ENCODE measurements around the gene PLCL1. TPM values are rescaled to one million over a fixed set of nuclear protein-coding genes. Genes with fewer than 3 reads are reported as not detected.

Gene PLCL1
- total RNA-seq, 1 donor from 2014 or later: 0.04 TPM

DNA sequence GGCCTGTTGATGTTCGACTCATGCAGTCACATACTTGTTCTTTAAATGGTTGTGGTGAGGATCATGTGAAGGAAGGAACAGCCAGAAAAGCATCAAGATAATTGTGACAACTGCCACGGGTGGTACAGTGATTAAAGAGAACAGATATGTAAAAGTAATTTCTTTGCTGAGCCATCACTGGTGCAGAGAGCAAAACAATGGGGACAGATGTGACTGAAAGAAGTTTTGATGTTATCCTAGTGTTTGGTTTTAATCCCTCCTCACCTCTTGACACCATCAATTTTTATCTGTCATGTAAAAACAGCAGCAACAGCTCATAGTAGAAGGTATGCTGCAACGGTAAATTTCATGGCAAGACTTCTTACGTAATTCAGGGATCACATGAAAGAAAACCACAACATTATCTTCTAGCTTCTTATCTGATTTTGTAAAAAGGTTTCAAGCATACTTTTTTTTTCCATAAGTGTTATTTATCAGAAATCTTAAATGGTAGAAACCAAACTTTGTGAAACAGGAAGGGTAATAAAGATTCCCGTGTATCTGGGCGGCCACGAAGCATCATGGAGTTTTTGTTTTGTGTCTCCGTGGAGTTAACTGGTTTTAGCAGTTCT lies 65.2 kb downstream of the PLCL1 start:
- POLR2A ChIA-PET: no interaction called here
- Mint-ChIP-seq H3K27ac (no peak overlapping the region), H3K36me3 (ENCODE audit: low read depth) (no peaks in the 10 kb centered on the region), H3K27me3 (no peaks in the 10 kb centered on the region), H3K4me3 (no peak overlapping the region), H3K9me3 (no peaks in the 10 kb centered on the region), H3K4me1 (no peaks in the 10 kb centered on the region)
- TF ChIP-seq, protein P1, sequence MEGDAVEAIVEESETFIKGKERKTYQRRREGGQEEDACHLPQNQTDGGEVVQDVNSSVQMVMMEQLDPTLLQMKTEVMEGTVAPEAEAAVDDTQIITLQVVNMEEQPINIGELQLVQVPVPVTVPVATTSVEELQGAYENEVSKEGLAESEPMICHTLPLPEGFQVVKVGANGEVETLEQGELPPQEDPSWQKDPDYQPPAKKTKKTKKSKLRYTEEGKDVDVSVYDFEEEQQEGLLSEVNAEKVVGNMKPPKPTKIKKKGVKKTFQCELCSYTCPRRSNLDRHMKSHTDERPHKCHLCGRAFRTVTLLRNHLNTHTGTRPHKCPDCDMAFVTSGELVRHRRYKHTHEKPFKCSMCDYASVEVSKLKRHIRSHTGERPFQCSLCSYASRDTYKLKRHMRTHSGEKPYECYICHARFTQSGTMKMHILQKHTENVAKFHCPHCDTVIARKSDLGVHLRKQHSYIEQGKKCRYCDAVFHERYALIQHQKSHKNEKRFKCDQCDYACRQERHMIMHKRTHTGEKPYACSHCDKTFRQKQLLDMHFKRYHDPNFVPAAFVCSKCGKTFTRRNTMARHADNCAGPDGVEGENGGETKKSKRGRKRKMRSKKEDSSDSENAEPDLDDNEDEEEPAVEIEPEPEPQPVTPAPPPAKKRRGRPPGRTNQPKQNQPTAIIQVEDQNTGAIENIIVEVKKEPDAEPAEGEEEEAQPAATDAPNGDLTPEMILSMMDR (IDR thresholded peaks at IDR 0.05): no peak
- intact Hi-C loops (cut with micrococcal nuclease): no loop called here
- DNase-seq (no peak), ATAC-seq (ENCODE audit: low read depth) (no peak)
- CTCF ChIA-PET: no interaction called here

DNA sequence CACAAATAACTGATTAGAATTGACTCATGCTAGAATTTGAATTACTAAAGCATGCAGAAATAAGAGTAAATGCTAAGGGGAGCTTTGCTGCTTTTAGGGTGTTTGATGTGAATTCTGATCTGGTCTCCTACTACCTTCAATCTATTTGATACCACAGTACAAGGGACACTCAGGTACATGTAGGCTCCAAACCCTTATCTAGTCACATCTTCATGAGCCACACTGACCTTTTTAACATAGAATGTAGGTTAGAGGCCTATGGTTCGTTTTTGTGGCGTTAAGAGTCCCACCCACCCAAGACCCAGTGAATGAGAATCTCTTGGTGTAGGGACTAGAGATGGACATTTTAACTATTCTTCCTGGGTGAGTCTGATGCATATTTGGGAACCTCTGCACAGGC lies 65.7 kb downstream of the PLCL1 start:
- no peak overlapping the region for H3K4me3 Mint-ChIP-seq
- H3K4me1 Mint-ChIP-seq: no peaks in the 10 kb centered on the region
- POLR2A ChIA-PET: no interaction called here

DNA sequence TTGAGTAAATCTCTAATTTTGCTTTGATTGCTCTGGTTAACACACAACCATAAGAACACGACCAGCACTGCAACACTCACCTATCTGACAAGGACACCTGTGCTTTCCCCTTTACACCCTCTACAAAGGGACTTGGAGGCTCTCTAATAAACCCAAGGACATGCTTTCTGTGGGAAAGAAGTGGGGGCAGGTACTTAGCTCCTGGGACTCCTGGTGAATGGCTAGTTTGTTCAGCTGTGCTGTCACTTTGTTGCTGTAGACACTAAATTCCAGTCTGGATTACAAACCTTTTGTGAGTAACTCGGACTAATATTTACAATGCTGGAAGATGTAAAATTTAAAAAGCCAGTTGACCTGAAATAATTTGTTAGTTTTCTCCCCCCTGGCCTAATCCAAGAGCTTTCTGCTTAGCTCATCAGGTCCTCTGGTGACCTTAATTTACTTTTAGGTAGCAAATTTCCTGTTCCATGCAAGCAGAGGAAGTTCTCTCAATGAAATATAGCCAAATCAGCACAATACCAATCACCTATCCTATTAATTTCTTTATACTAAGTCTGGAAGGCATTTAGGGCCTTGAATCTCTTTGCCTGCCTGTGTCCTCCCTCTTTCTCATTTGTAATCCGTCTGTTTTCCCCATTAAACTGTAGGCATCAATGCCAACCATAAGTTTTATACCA lies 67.5 kb downstream of the PLCL1 start:
- POLR2A ChIA-PET: no interaction called here
- Mint-ChIP-seq H3K36me3 (ENCODE audit: low read depth) (no peaks in the 10 kb centered on the region), H3K4me1 (no peaks in the 10 kb centered on the region), H3K4me3 (no peak overlapping the region), H3K27ac (no peak overlapping the region), H3K9me3 (no peaks in the 10 kb centered on the region), H3K27me3 (no peaks in the 10 kb centered on the region)
- TF ChIP-seq, protein P1 (IDR thresholded peaks at IDR 0.05): no peak
- DNase-seq: no peak
- CTCF ChIA-PET: no interaction called here
- intact Hi-C loops (cut with micrococcal nuclease): no loop called here
- no peak for ATAC-seq (ENCODE audit: low read depth)

More for the DNA sequence above, 65.7 kb downstream of the PLCL1 start:
- no peaks in the 10 kb centered on the region for H3K9me3 Mint-ChIP-seq
- ATAC-seq (ENCODE audit: low read depth) (no peak), DNase-seq (no peak)
- no peak overlapping the region for H3K27ac Mint-ChIP-seq
- H3K36me3 Mint-ChIP-seq (ENCODE audit: low read depth): no peaks in the 10 kb centered on the region
- TF ChIP-seq, protein P1 (IDR thresholded peaks at IDR 0.05): no peak
- CTCF ChIA-PET: no interaction called here
- intact Hi-C loops (cut with micrococcal nuclease): no loop called here
- no peaks in the 10 kb centered on the region for H3K27me3 Mint-ChIP-seq

DNA sequence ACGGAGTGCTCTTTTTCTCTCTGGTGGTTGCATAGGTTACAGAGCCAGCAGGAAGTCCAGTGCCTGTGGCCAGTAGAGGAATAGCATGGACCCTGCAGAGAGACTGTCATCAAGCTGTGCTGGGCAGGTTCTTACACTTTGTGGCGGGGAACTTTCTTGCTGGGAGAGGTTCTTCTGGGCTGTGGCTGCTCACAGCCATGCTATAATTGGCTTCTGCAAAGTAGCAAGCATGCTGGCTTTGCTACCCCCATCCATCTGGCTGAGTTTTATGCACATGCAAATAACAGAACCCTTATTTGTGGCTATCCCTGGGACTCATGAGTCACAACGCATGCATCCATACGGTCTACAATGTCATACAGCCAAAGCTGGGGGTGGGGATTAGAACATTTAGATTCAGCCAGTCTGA lies 68.9 kb downstream of the PLCL1 start:
- TF ChIP-seq, protein P1 (IDR thresholded peaks at IDR 0.05): no peak
- Mint-ChIP-seq H3K27me3 (no peaks in the 10 kb centered on the region), H3K9me3 (no peaks in the 10 kb centered on the region), H3K27ac (no peak overlapping the region), H3K4me1 (no peaks in the 10 kb centered on the region), H3K4me3 (no peak overlapping the region), H3K36me3 (ENCODE audit: low read depth) (no peaks in the 10 kb centered on the region)
- ChIA-PET CTCF (no interaction called here), POLR2A (no interaction called here)
- intact Hi-C loops (cut with micrococcal nuclease): no loop called here
- ATAC-seq (ENCODE audit: low read depth): no peak
- DNase-seq: no peak

DNA sequence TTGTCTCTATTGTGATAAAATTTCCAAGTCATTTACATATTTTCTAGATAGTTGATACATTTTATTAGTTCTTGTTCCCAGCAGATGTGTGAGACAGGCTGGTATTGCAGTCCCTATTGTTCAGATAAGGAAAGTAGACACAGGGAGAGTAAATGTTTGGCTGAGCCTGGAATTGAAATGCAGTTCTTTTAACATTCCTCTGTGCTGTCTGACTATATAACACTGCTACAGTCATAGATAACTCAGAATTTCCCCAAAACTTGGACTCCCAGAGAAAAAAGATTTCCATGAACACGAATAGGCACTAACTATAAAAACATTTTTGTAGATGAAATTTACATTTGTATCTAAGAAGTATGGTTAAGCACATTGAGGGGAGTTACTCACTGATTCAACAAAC lies 71.4 kb downstream of the PLCL1 start:
- ChIA-PET POLR2A (no interaction called here), CTCF (no interaction called here)
- H3K4me1 Mint-ChIP-seq: no peaks in the 10 kb centered on the region
- no peaks in the 10 kb centered on the region for H3K36me3 Mint-ChIP-seq (ENCODE audit: low read depth)
- H3K9me3 Mint-ChIP-seq: no peaks in the 10 kb centered on the region
- intact Hi-C loops (cut with micrococcal nuclease): no loop called here
- no peak overlapping the region for H3K4me3 Mint-ChIP-seq
- H3K27ac Mint-ChIP-seq: no peak overlapping the region
- H3K27me3 Mint-ChIP-seq: no peaks in the 10 kb centered on the region
- ATAC-seq (ENCODE audit: low read depth): no peak
- TF ChIP-seq, protein P1 (IDR thresholded peaks at IDR 0.05): no peak
- DNase-seq: no peak

Measured in activated B cell treated with CpG ODN at 0.5 μM for 24 hours (primary cell).